ENCODE results near the gene MAGI1. TPM values are rescaled to one million over a fixed set of nuclear protein-coding genes. Genes with fewer than 3 reads are reported as not detected.
A peak's percentile ranks its signal among the peaks of the same experiment; 100 is the strongest.

Gene MAGI1
- total and polyA plus RNA-seq, 2 donors (not counting 1 experiment from before 2014, with no cell fraction given) = 15.7 to 23.7 TPM

DNA sequence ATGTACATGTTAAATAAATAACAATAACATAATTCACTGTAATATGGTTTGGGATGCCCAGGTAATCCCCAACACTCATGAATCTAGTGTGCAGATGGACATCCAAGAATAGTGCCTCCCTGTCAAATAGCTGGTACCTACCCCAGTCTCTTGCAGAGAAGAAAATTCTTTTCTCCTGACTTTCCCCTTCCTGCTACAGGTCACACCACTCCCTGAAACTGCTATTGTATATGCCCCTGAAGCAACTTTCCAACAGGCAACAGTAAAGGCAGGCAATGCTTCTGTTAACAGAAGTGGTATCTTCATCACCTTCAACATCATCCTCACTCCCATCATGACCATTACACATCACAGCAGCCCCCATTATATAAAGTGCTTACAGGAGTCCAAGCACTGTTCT, 431.6 kb downstream of the MAGI1 start:
- H3K4me1 ChIP-seq (ENCODE audit: control insufficient read depth, extremely low read depth, insufficient read depth, low read length) = no peaks in the 10 kb centered on the region
- H3K9me3 ChIP-seq (ENCODE audit: control insufficient read depth, insufficient read depth, low read depth, low read length) = no peaks in the 10 kb centered on the region
- no peaks in the 10 kb centered on the region for H3K79me2 ChIP-seq (ENCODE audit: control insufficient read depth, insufficient read depth, low read length)
- TF ChIP-seq EZH2 (IDR thresholded peaks at IDR 0.05; ENCODE audit: low read length, missing control alignments) = no peak
- TF ChIP-seq, protein P1, sequence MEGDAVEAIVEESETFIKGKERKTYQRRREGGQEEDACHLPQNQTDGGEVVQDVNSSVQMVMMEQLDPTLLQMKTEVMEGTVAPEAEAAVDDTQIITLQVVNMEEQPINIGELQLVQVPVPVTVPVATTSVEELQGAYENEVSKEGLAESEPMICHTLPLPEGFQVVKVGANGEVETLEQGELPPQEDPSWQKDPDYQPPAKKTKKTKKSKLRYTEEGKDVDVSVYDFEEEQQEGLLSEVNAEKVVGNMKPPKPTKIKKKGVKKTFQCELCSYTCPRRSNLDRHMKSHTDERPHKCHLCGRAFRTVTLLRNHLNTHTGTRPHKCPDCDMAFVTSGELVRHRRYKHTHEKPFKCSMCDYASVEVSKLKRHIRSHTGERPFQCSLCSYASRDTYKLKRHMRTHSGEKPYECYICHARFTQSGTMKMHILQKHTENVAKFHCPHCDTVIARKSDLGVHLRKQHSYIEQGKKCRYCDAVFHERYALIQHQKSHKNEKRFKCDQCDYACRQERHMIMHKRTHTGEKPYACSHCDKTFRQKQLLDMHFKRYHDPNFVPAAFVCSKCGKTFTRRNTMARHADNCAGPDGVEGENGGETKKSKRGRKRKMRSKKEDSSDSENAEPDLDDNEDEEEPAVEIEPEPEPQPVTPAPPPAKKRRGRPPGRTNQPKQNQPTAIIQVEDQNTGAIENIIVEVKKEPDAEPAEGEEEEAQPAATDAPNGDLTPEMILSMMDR (conservative IDR thresholded peaks at IDR 0.05 in 1 of 2, IDR thresholded peaks at IDR 0.05 in 1 of 2; ENCODE audit: low read depth in 1 of 2, low read length in 2 of 2) = no peak
- H3K27ac ChIP-seq (ENCODE audit: insufficient read depth, low read length) = no peak overlapping the region
- H2AFZ ChIP-seq (ENCODE audit: low read length) = no peak overlapping the region
- DNase-seq (ENCODE audit: low read depth in 2 of 2) = no peak
- no peak overlapping the region for H3K4me3 ChIP-seq (replicated peaks in 1 of 4; ENCODE audit: control extremely low read depth in 1 of 4, insufficient read depth in 1 of 4, low read depth in 3 of 4, low read length in 4 of 4)
- H3K27me3 ChIP-seq (ENCODE audit: control insufficient read depth, insufficient read depth, low read length) = no peaks in the 10 kb centered on the region
- H4K20me1 ChIP-seq (ENCODE audit: control insufficient read depth, extremely low read depth, insufficient read depth, low read length) = no peaks in the 10 kb centered on the region
- H3K4me2 ChIP-seq (ENCODE audit: extremely low read depth, insufficient read depth, low read length) = no peak overlapping the region
- H3K36me3 ChIP-seq (ENCODE audit: control insufficient read depth, insufficient read depth, low read length) = no peaks in the 10 kb centered on the region
- no peak overlapping the region for H3K9ac ChIP-seq (ENCODE audit: insufficient read depth, low read length)

DNA sequence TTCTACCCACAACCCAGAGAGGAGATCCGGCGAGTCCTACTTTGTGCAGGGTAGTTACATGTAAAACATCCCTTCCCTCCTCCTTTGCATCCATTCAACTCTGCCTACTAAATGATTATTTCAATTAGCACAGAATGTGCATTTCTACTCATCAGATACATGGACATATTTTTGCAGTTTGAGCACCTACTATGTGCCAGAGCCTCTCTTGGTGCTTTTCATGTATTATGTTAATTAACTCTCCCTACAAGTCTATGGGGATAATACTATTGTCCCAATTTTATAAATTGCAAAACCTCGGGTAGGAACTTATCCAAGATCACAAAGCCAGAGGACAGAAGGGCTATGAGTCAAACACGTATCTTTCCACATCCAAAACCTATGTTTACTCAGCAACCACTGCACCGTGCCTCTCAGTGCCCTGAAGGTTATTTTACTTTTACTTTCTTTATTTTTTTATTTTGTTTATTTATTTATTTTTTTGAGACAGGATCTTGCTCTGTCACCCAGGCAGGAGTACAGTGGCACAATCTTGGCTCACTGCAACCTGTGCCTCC, 432.8 kb downstream of the MAGI1 start:
- Histone ChIP-seq H3K27me3 (ENCODE audit: control insufficient read depth, insufficient read depth, low read length) (no peaks in the 10 kb centered on the region), H2AFZ (ENCODE audit: low read length) (no peak overlapping the region), H3K4me3 (replicated peaks in 1 of 4; ENCODE audit: control extremely low read depth in 1 of 4, insufficient read depth in 1 of 4, low read depth in 3 of 4, low read length in 4 of 4) (no peak overlapping the region), H3K4me1 (ENCODE audit: control insufficient read depth, extremely low read depth, insufficient read depth, low read length) (no peaks in the 10 kb centered on the region), H3K27ac (ENCODE audit: insufficient read depth, low read length) (no peak overlapping the region), H4K20me1 (ENCODE audit: control insufficient read depth, extremely low read depth, insufficient read depth, low read length) (no peaks in the 10 kb centered on the region), H3K79me2 (ENCODE audit: control insufficient read depth, insufficient read depth, low read length) (no peaks in the 10 kb centered on the region), H3K9ac (ENCODE audit: insufficient read depth, low read length) (no peak overlapping the region), H3K9me3 (ENCODE audit: control insufficient read depth, insufficient read depth, low read depth, low read length) (no peaks in the 10 kb centered on the region), H3K36me3 (ENCODE audit: control insufficient read depth, insufficient read depth, low read length) (no peaks in the 10 kb centered on the region), H3K4me2 (ENCODE audit: extremely low read depth, insufficient read depth, low read length) (no peak overlapping the region)
- peak in 1 of 2 donors; percentile 22 for DNase-seq (ENCODE audit: low read depth in 2 of 2)
- TF ChIP-seq, protein P1 (conservative IDR thresholded peaks at IDR 0.05 in 1 of 2, IDR thresholded peaks at IDR 0.05 in 1 of 2; ENCODE audit: low read depth in 1 of 2, low read length in 2 of 2) = no peak
- TF ChIP-seq EZH2 (IDR thresholded peaks at IDR 0.05; ENCODE audit: low read length, missing control alignments) = no peak

DNA sequence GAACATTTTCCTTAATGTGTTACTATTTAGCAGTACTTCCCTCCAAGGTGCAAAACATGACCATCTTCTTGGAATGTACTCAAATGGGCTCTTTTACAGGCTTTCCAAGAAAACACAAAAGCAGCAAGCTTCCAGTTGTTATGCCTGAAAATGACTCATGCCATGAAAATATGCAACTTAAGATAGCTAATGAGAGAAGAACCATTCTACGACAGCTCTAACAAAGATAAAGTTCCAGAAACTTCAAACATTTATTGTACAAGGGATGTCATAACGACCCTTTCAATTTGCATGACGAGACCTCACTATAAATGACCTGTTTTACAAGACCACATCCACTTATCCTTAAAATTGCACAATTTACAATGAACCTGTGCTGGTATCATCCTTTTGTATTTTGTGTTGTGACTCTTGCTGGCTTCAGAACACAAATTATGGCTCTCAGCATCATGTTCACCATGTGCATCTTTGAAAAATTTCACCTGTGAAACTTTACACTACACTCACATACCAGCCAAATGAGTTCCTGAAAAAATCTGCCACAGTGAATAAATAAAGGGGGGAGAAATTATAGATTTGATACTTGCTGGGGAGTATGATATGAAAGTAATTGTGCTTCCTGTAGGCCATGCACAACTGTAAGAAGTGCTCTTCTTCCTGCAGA, 433.7 kb downstream of the MAGI1 start:
- Histone ChIP-seq H4K20me1 (ENCODE audit: control insufficient read depth, extremely low read depth, insufficient read depth, low read length) (no peaks in the 10 kb centered on the region), H2AFZ (ENCODE audit: low read length) (no peak overlapping the region), H3K79me2 (ENCODE audit: control insufficient read depth, insufficient read depth, low read length) (no peaks in the 10 kb centered on the region), H3K27ac (ENCODE audit: insufficient read depth, low read length) (no peak overlapping the region), H3K9ac (ENCODE audit: insufficient read depth, low read length) (no peak overlapping the region), H3K4me3 (replicated peaks in 1 of 4; ENCODE audit: control extremely low read depth in 1 of 4, insufficient read depth in 1 of 4, low read depth in 3 of 4, low read length in 4 of 4) (no peak overlapping the region), H3K36me3 (ENCODE audit: control insufficient read depth, insufficient read depth, low read length) (no peaks in the 10 kb centered on the region), H3K4me2 (ENCODE audit: extremely low read depth, insufficient read depth, low read length) (no peak overlapping the region), H3K27me3 (ENCODE audit: control insufficient read depth, insufficient read depth, low read length) (no peaks in the 10 kb centered on the region), H3K4me1 (ENCODE audit: control insufficient read depth, extremely low read depth, insufficient read depth, low read length) (no peaks in the 10 kb centered on the region), H3K9me3 (ENCODE audit: control insufficient read depth, insufficient read depth, low read depth, low read length) (no peaks in the 10 kb centered on the region)
- no peak for TF ChIP-seq EZH2 (IDR thresholded peaks at IDR 0.05; ENCODE audit: low read length, missing control alignments)
- TF ChIP-seq, protein P1 (conservative IDR thresholded peaks at IDR 0.05 in 1 of 2, IDR thresholded peaks at IDR 0.05 in 1 of 2; ENCODE audit: low read depth in 1 of 2, low read length in 2 of 2) = no peak
- DNase-seq (ENCODE audit: low read depth in 2 of 2) = peak; percentile 50 to 83
